Lower leg skin (tissue), 3 donors: ENCODE results near the gene HMX2.

ENCODE experiments used
- POLR2A ChIP-seq, 2 donors: fragments of 450-650 bp; IDR thresholded peaks; one replicate each; pipeline ENCODE4 v1.6.1; 2016 to 2017; ENCODE audit warnings: antibody characterized with exemption in 2 of 2, mild to moderate bottlenecking in 1 of 2, moderate library complexity in 1 of 2
- TF ChIP-seq, protein P1 (sequence below), 3 donors: fragments of 450-650 bp; IDR thresholded peaks; one replicate each; pipeline ENCODE4 v1.5.1; 2016; ENCODE audit warnings: antibody characterized with exemption in 3 of 3, mild to moderate bottlenecking in 3 of 3, moderate library complexity in 2 of 3

- TF ChIP-seq, protein P1, sequence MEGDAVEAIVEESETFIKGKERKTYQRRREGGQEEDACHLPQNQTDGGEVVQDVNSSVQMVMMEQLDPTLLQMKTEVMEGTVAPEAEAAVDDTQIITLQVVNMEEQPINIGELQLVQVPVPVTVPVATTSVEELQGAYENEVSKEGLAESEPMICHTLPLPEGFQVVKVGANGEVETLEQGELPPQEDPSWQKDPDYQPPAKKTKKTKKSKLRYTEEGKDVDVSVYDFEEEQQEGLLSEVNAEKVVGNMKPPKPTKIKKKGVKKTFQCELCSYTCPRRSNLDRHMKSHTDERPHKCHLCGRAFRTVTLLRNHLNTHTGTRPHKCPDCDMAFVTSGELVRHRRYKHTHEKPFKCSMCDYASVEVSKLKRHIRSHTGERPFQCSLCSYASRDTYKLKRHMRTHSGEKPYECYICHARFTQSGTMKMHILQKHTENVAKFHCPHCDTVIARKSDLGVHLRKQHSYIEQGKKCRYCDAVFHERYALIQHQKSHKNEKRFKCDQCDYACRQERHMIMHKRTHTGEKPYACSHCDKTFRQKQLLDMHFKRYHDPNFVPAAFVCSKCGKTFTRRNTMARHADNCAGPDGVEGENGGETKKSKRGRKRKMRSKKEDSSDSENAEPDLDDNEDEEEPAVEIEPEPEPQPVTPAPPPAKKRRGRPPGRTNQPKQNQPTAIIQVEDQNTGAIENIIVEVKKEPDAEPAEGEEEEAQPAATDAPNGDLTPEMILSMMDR (IDR thresholded peaks at IDR 0.05) = no peak
- TF ChIP-seq POLR2A (IDR thresholded peaks at IDR 0.05) = no peak
These were observed 10.7 kb downstream of the HMX2 start for GRCh38 chr10:123158682-123159081.
